HG03175 (cell line): Measurements from ENCODE around the gene NCDN.
"Not testable (repeated sequence)": the region's sequence is repeated elsewhere in the genome, so short reads cannot be mapped to it uniquely, and the experiment has no call there.

Source experiments
- ATAC-seq: cut with Tn5 transposase; IDR thresholded peaks from one replicate; pipeline ENCODE4 v1.9.1; 2021; ENCODE audit warnings: mild to moderate bottlenecking, moderate library complexity; ENCODE audit not compliant: unreplicated experiment

The NCDN gene

GRCh38 chr1:35568975-35569395 is 11.4 kb downstream of the NCDN start:
- ATAC-seq: no peak

GRCh38 chr1:35569936-35570335 is 12.3 kb downstream of the NCDN start:
- ATAC-seq: no peak

- ATAC-seq: no peak
Measured at GRCh38 chr1:35570589-35571137, 13.1 kb downstream of the NCDN start.

GRCh38 chr1:35571263-35571662 is 13.7 kb downstream of the NCDN start:
- ATAC-seq: no peak

- ATAC-seq: no peak
Measured at GRCh38 chr1:35572296-35572695, 14.7 kb downstream of the NCDN start.

GRCh38 chr1:35573198-35574124 is 15.9 kb downstream of the NCDN start, which contains the start of gene TFAP2E:
TSS of gene TFAP2E (plus strand) at chr1:35573314. CDS start at chr1:35573578, 264 bp downstream.
- no peak for ATAC-seq

- ATAC-seq: no peak
Measured at GRCh38 chr1:35574125-35574654, 16.6 kb downstream of the NCDN start.

GRCh38 chr1:35574655-35575415 is 17.2 kb downstream of the NCDN start:
- ATAC-seq: no peak

- ATAC-seq: no peak
Measured at GRCh38 chr1:35575416-35575958, 17.9 kb downstream of the NCDN start.

GRCh38 chr1:35576061-35576765 is 18.6 kb downstream of the NCDN start:
- ATAC-seq: no peak

- not testable (repeated sequence) for ATAC-seq
Measured at GRCh38 chr1:35576766-35577070, 19.1 kb downstream of the NCDN start.

- peak; percentile 84 for ATAC-seq
Measured at GRCh38 chr1:35577071-35577998, 19.7 kb downstream of the NCDN start.

GRCh38 chr1:35580949-35581388 is 23.4 kb downstream of the NCDN start:
- ATAC-seq: no peak

GRCh38 chr1:35581621-35582020 is 24.0 kb downstream of the NCDN start:
- not testable (repeated sequence) for ATAC-seq

GRCh38 chr1:35585281-35585680 is 27.7 kb downstream of the NCDN start:
- ATAC-seq: no peak

GRCh38 chr1:35585805-35586204 is 28.2 kb downstream of the NCDN start:
- ATAC-seq: not testable (repeated sequence)

- no peak for ATAC-seq
Measured at GRCh38 chr1:35586808-35587207, 29.2 kb downstream of the NCDN start.

- ATAC-seq: no peak
Measured at GRCh38 chr1:35587736-35588135, 30.1 kb downstream of the NCDN start.

- no peak for ATAC-seq
Measured at GRCh38 chr1:35588197-35588910, 30.8 kb downstream of the NCDN start.
